Right cardiac atrium (tissue), 5 donors: ENCODE measurements around the gene CAPN2. TPM values are rescaled to one million over a fixed set of nuclear protein-coding genes. Genes with fewer than 3 reads are reported as not detected.
A peak's percentile ranks its signal among the peaks of the same experiment; 100 is the strongest.

Source experiments
- ATAC-seq, 2 donors: fragments of 200-7000 bp; cut with Tn5 transposase; one replicate each; pipeline versions ENCODE4 v1.8.0 to v1.9.1; 2020; ENCODE audit warnings: moderate library complexity in 2 of 2, mild to moderate bottlenecking in 1 of 2
- DNase-seq, 3 donors: peaks; one replicate each; pipeline ENCODE4 v3.0.0-alpha.2; 2020
- H3K27ac ChIP-seq: one replicate; pipeline ENCODE4 v1.5.1; 2013; ENCODE audit warnings: mild to moderate bottlenecking, low read length, control low read depth, moderate library complexity
- H3K27me3 ChIP-seq: one replicate; pipeline ENCODE4 v1.6.1; 2013; ENCODE audit not compliant: control insufficient read depth, insufficient read depth
- H3K4me1 ChIP-seq: one replicate; pipeline ENCODE4 v1.6.1; 2013; ENCODE audit warnings: low read length; ENCODE audit not compliant: control insufficient read depth, insufficient read depth
- H3K4me3 ChIP-seq: one replicate; pipeline ENCODE4 v1.5.1; 2013; ENCODE audit warnings: low read length, control low read depth
- H3K9me3 ChIP-seq: one replicate; pipeline ENCODE4 v1.6.1; 2013; ENCODE audit warnings: low read length; ENCODE audit not compliant: control insufficient read depth
- WGBS: extraction: QIAGEN DNeasy Blood & Tissue Kit; methylation state at CpG from one replicate; pipeline ENCODE4 v1.1.7; 2013; 5-methylcytosine and 5-hydroxymethylcytosine counted together
- intact Hi-C, 4 donors: fragments of 100-400 bp; cut with DNase I; formaldehyde crosslinking; loops; one replicate each; pipeline versions ENCODE4 v1.11.0 to v1.14.0; 2022 to 2023
- polyA plus RNA-seq: library from polyadenylated mRNA; stranded (reverse); fragments of 200-250 nt; gene quantifications from one replicate; pipeline ENCODE4 v1.2.3, GENCODE V29; 2013
- total RNA-seq, 4 donors: library from RNA; stranded (reverse); fragmentation: NEBNext Ultra II Directional; extraction: Animal tissue kit (Norgen Biotek cat#: 25700); gene quantifications; one replicate each; pipeline ENCODE4 v1.2.1, GENCODE V29; 2021
- donor health status: healthy with polysubstance abuse.
- donor health status: DM: no; HTN: yes; CAD: no.
- donor health status: DM: no; HTN: no; CAD: no.
- donor health status: DM: no; HTN: yes; CAD: no; lungs with severe emphysema.
- donor health status: DM: yes; HTN: yes; CAD: no.

Gene CAPN2
- total and polyA plus RNA-seq, 5 donors, result 52.7 to 91.6 (median 71.2) TPM

GRCh38 chr1:223770621-223771315 lies 58.4 kb downstream of the CAPN2 start:
- ATAC-seq, result peak in 1 of 2 donors; percentile 4
- 88% methylated on average over 9 of the region's 9 CpGs for WGBS

GRCh38 chr1:223771469-223771813 lies 59.1 kb downstream of the CAPN2 start:
- H3K4me1 ChIP-seq, result peaks cover 13% of the 10 kb centered on the region
- no peak overlapping the region for H3K4me3 ChIP-seq
- ATAC-seq (no peak), DNase-seq (no peak)
- no peaks in the 10 kb centered on the region for H3K27me3 ChIP-seq
- no peaks in the 10 kb centered on the region for H3K9me3 ChIP-seq
- intact Hi-C loops, result no loop called here
- 59% methylated on average over 2 of the region's 2 CpGs for WGBS
- peak overlapping the region; percentile 71 for H3K27ac ChIP-seq

More at GRCh38 chr1:223770621-223771315, 58.4 kb downstream of the CAPN2 start:
- Histone ChIP-seq H3K27me3 (no peaks in the 10 kb centered on the region), H3K27ac (peak overlapping the region; percentile 71), H3K4me3 (no peak overlapping the region), H3K9me3 (no peaks in the 10 kb centered on the region), H3K4me1 (peaks cover 10% of the 10 kb centered on the region)
- no peak for DNase-seq
- intact Hi-C loops, result no loop called here

- ATAC-seq (peak; percentile 91 to 93), DNase-seq (peak; percentile 78 to 90 (median 79))
- Histone ChIP-seq H3K4me3 (no peak overlapping the region), H3K9me3 (no peaks in the 10 kb centered on the region), H3K4me1 (peaks cover 14% of the 10 kb centered on the region), H3K27ac (peak overlapping the region; percentile 71), H3K27me3 (no peaks in the 10 kb centered on the region)
- intact Hi-C loops, result no loop called here
- WGBS, result 22% methylated on average over 16 of the region's 16 CpGs
Observed at GRCh38 chr1:223771814-223772770, 59.8 kb downstream of the CAPN2 start.

- DNase-seq, result no peak
- Histone ChIP-seq H3K4me3 (no peak overlapping the region), H3K9me3 (no peaks in the 10 kb centered on the region), H3K27ac (peak overlapping the region; percentile 11), H3K4me1 (peaks cover 14% of the 10 kb centered on the region), H3K27me3 (no peaks in the 10 kb centered on the region)
- ATAC-seq, result no peak
- intact Hi-C loops, result no loop called here
- WGBS, result 69% methylated on average over 5 of the region's 5 CpGs
Observed at GRCh38 chr1:223772771-223773160, 60.4 kb downstream of the CAPN2 start.

- intact Hi-C loops, result no loop called here
- Histone ChIP-seq H3K4me3 (no peak overlapping the region), H3K27ac (no peak overlapping the region), H3K9me3 (no peaks in the 10 kb centered on the region), H3K27me3 (no peaks in the 10 kb centered on the region), H3K4me1 (peaks cover 14% of the 10 kb centered on the region)
- WGBS, result 87% methylated on average over 6 of the region's 6 CpGs
- ATAC-seq, result no peak
- DNase-seq, result no peak
Observed at GRCh38 chr1:223774134-223774814, 61.9 kb downstream of the CAPN2 start.

- Histone ChIP-seq H3K27me3 (no peaks in the 10 kb centered on the region), H3K9me3 (no peaks in the 10 kb centered on the region), H3K4me1 (peaks cover 14% of the 10 kb centered on the region), H3K27ac (no peak overlapping the region), H3K4me3 (no peak overlapping the region)
- no peak for DNase-seq
- no peak for ATAC-seq
- intact Hi-C loops, result no loop called here
- 56% methylated on average over 4 of the region's 4 CpGs for WGBS
Observed at GRCh38 chr1:223775054-223775453, 62.7 kb downstream of the CAPN2 start.

- no peak overlapping the region for H3K4me3 ChIP-seq
- DNase-seq (no peak), ATAC-seq (no peak)
- no peaks in the 10 kb centered on the region for H3K9me3 ChIP-seq
- WGBS, result 72% methylated on average over 1 of the region's 1 CpG
- H3K4me1 ChIP-seq, result peaks cover 12% of the 10 kb centered on the region
- H3K27me3 ChIP-seq, result no peaks in the 10 kb centered on the region
- H3K27ac ChIP-seq, result peak overlapping the region; percentile 88
- intact Hi-C loops, result no loop called here
Observed at GRCh38 chr1:223775711-223776074, 63.4 kb downstream of the CAPN2 start.

GRCh38 chr1:223776075-223776814 lies 63.9 kb downstream of the CAPN2 start:
- Histone ChIP-seq H3K27me3 (no peaks in the 10 kb centered on the region), H3K4me3 (no peak overlapping the region), H3K27ac (peak overlapping the region; percentile 88), H3K9me3 (no peaks in the 10 kb centered on the region), H3K4me1 (peaks cover 7% of the 10 kb centered on the region)
- DNase-seq, result no peak
- 49% methylated on average over 9 of the region's 9 CpGs for WGBS
- peak; percentile 24 to 79 for ATAC-seq
- intact Hi-C loops, result no loop called here

- intact Hi-C loops, result no loop called here
- H3K27me3 ChIP-seq, result no peaks in the 10 kb centered on the region
- H3K4me1 ChIP-seq, result peaks cover 7% of the 10 kb centered on the region
- ATAC-seq, result no peak
- 55% methylated on average over 10 of the region's 10 CpGs for WGBS
- H3K27ac ChIP-seq, result peak overlapping the region; percentile 88
- H3K9me3 ChIP-seq, result no peaks in the 10 kb centered on the region
- no peak overlapping the region for H3K4me3 ChIP-seq
- DNase-seq, result no peak
Observed at GRCh38 chr1:223776826-223777454, 64.6 kb downstream of the CAPN2 start.

GRCh38 chr1:223780318-223780717 lies 68.0 kb downstream of the CAPN2 start:
- DNase-seq (no peak), ATAC-seq (no peak)
- intact Hi-C loops, result no loop called here
- H3K4me1 ChIP-seq, result peaks cover 5% of the 10 kb centered on the region
- no peak overlapping the region for H3K27ac ChIP-seq
- no peaks in the 10 kb centered on the region for H3K27me3 ChIP-seq
- H3K4me3 ChIP-seq, result no peak overlapping the region
- H3K9me3 ChIP-seq, result no peaks in the 10 kb centered on the region
- 95% methylated on average over 8 of the region's 8 CpGs for WGBS
